GM18498 (cell line): ENCODE measurements around the gene UNC13B.

ENCODE experiments used
- ATAC-seq: cut with Tn5 transposase; IDR thresholded peaks from one replicate; pipeline ENCODE4 v1.9.1; 2021; ENCODE audit warnings: mild to moderate bottlenecking, moderate library complexity; ENCODE audit not compliant: unreplicated experiment

UNC13B gene

DNA sequence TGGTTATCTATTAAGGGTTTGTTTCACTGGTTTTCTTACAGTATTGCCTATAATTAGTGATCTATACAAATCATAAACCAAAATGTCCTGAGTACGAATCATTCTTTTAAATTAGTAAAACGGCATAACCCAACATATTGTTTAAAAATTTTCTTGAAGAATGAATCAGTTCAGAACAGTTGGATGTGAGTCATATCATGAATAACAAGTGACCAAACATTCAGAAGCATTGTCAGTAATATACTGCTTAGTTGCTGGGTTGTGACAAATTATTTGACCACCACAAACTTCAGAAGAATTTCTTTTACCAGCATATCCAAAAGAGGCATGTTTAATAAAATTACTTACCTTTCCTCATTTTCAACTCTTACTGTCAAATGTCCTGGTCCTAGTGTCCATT is 111.2 kb downstream of the UNC13B start:
- no peak for ATAC-seq

GRCh38 chr9:35273591-35273990 is 111.8 kb downstream of the UNC13B start:
- no peak for ATAC-seq

DNA sequence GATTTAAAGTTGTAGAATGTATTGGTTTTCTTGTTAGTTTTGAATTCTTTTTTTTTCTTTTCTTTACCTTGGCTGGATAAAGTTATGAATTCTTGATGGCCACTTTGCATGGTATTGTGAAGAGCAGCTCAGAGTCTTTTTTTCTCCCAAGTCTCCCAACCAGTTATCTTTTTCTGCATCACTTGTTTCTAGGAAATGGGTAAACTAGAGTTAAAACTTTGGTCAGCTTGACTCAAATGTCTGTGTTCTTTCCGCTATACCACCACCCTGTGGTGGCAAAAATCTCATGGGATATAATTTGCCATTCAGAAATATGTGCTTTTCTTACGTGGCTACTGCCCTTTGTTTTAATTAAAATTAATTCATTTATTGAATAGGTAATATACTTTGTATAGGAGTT is 113.2 kb downstream of the UNC13B start:
- no peak for ATAC-seq

- ATAC-seq: no peak
Measured at GRCh38 chr9:35277171-35277520, 115.3 kb downstream of the UNC13B start.

DNA sequence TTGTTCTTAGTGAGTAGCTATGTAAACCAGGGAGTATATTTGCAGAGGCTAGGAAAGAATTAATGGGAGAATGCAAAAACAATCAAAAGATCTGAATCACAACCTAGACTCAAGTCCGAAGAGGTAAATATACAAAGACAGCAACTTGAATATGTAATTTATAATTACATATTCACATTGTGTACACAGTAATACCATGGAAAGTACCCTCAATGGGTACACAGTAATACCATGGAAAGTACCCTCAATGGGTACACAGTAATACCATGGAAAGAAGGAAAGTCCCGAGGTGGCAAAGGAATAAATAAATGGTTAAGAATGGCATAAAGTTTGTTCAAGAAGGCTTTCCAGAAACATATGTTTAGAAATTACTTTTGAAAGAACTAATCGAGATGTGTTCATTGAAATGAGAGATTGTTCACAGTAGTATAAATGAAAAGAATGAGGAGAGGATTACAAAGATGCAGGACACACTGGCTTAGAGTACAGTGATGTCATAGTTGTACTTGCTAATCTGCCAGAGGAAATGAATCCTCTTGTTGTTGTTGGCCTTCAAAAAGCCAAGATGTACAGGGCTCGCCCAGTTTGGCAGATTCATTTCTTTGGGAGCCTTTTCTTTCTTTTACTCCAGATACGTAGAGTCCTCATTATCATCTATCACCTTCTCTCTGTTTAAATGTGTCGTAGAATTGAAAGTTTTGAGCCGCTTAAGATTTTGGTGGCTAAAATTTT is 116.0 kb downstream of the UNC13B start:
- ATAC-seq: no peak

DNA sequence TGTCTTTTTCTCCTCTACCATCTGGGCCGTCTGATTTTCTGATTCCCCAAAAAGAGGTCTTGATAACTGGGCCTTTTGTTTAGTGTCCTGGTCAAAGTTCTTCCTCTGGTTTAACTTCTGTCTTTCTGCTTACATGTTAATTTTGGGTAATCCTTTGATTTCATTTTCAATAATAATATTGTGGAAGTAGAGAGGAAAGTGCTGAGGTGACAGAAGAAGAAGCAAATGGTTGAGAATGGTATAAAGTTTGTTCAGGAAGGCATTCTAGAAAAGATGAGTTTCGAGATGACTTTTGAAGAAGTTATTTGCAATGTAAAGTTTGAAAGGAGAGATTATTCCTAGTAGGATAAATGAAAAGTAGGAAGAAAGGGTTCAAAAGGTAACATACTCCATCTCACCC is 118.1 kb downstream of the UNC13B start:
- ATAC-seq: no peak

DNA sequence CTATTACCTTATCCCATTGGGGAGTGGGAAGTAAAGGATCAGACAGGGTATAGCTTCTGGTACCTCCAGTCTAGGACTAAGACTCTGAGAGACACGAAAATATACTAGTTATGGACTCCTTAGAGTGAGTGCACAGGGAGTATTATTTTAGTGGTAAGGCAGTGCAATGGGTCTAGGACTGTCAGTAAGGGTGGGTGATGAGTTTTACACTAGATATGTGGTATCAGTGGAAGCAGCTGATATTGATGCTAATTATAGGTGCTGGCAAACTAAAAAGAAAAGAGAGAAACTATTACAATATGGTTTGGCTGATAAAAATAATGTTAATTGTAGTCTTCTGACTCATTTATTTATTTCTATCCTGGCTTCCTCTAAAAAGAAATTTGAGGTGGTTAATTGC is 118.6 kb downstream of the UNC13B start:
- ATAC-seq: no peak

GRCh38 chr9:35285731-35286130 is 123.9 kb downstream of the UNC13B start:
- no peak for ATAC-seq

GRCh38 chr9:35286381-35286780 is 124.6 kb downstream of the UNC13B start:
- ATAC-seq: no peak

- no peak for ATAC-seq
Measured at GRCh38 chr9:35287987-35288632, 126.3 kb downstream of the UNC13B start.

DNA sequence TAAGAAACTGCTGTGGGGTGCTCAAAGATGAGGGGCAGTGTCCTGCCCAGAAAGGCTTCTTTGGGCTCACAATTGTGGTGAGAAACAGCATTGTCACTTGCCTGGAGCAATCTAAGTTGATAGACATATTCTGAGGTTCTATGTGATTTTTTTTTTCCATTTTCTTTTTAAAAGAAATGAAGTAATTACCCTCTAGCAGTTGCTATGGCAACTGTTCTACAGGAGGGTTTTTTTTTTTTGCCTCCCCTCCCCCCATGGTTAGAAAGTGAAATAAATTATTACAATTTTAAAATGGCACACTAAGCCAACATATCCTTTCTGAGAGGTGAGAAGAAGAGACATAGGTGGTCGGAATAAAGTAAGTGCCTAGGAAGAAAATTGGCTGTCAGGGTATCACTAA is 127.0 kb downstream of the UNC13B start:
- no peak for ATAC-seq

GRCh38 chr9:35293376-35293964 is 131.7 kb downstream of the UNC13B start:
- ATAC-seq: no peak

DNA sequence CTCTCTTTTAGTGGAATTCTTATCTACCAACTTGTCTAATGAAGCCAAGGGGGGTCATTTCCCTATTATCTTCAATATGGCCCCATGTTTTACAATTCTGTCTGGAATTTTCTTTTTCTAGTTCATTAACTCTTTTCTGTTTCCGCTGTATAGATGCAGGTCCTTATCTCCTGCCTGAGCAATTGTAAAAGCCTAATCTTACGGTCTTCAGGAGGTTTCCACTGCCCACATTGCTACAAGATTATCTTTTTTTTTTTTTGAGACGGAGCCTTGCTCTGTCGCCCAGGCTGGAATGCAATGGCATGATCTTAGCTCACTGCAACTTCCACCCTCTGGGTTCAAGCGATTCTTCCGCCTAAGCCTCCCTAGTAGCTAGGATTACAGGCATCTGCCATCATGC is 132.3 kb downstream of the UNC13B start:
- ATAC-seq: no peak

DNA sequence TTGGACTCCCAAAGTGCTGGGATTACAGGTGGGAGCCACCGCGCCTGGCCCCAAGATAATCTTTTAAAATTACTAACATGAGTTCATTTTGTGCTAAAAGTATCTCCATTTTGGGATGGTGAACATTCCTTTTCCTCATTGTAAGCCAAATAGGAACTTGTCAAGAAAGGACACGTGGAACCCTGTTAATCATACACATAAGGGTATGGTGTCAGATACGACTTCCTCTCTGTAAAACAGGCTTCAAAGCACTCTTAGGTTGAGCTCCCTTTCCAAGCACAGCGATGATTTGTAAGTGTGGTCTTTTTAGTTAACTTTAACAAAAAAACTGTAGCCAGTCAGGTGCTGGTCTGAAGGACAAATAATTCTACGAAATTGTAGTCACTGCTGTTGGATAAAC is 132.7 kb downstream of the UNC13B start:
- no peak for ATAC-seq

GRCh38 chr9:35295369-35296036 is 133.7 kb downstream of the UNC13B start:
- no peak for ATAC-seq

- ATAC-seq: no peak
Measured at GRCh38 chr9:35303567-35303966, 141.8 kb downstream of the UNC13B start.

DNA sequence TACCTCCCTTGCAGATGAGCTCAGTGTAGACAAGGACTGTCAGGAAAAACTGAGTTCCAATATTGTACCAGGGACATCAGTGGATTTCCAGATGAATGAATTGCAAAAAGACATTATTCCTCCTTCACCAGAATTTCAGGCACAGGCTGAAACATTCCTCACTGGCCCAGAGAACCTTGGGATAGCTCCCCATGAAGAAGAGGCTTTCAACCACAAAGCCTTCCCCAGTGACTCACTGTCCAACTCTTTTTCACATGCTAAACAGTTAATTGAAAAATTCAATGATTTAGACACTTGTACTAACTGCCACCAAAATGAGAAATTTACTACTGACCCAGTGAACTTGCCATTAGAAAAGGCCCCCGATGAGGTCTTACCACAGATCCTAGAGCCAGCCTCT is 144.5 kb downstream of the UNC13B start:
- ATAC-seq: no peak

DNA sequence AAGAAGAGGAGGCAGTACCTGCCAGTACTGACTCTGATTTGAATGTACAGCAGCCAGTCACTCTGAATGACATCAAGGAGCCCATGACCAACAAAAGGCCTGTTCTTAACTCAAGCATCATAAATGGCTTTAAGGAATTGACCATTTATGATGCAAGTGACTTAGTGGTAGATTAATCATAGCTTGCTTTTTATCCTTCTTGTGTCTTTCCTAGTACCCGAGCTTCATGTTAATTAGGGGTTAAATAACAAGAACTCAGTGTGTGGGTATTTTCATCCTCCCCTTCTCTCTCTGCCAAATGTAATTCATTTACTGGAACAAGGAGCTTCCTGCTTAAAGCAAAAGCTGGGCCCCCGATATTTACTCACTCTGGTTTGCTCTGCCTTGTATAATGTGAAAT is 146.5 kb downstream of the UNC13B start:
- no peak for ATAC-seq

DNA sequence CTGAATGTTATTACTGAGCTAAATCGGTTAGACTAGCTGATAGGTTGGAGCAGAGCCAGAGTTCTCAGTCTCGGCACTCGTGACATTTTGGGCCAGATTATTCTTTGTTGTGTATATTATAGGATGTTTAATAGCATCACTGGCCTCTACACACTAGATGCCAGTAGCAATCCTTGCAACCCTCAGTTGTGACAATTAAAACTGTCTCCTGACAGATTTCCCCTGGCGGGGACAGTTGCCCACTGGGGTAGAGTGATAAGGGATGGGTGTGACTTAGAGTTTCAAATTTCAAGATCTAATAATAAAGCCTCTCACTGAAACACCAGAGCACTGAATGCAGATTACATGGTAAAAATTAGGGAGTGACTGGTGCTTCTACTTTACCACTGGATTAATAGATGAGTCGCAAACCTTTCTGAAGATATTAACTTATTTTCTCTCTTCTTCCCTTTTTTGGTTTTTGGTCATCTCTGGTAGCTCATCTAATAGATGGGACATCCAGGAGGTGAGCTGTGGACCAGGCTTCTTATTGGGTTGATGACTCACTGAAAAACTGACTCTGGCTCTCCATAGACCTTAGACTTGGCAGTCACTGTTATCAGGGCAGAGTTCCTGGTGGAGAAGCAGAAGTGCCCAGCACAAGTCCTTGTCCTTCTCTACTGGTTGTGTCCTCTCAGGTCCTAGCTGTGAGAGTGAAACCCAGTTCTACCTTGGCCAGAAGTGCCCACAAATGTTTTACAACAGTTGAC is 150.3 kb downstream of the UNC13B start:
- ATAC-seq: no peak

DNA sequence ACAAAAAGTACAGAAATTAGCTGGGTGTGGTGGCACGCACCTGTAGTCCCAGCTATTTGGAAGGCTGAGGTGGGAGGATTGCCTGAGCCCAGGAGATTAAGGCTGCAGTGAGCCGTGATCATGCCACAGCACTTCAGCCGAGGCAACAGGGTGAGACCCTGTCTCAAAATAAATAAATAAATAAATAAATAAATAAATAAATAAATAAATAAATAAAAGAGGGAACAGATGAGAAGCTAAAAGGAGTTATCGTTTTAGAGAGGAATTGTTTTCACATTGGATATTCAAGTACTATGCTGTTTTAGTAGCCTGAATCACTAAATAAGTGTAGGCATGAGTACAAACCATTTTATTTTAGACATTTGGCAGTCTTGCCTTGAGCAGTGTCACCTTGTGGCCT is 151.7 kb downstream of the UNC13B start:
- no peak for ATAC-seq

GRCh38 chr9:35313916-35314315 is 152.1 kb downstream of the UNC13B start:
- no peak for ATAC-seq
